A673 (cell line): Measurements from ENCODE around the gene KRTAP20-3. TPM values are rescaled to one million over a fixed set of nuclear protein-coding genes. Genes with fewer than 3 reads are reported as not detected.

Experiments
- BruUV-seq: library from RNA; stranded (reverse); fragments of 400-500 nt; replicated peaks from 2 replicates; lab custom pipeline; 2021; lab: Mats Ljungman, UMichigan
- CTCF ChIA-PET: fragments of 300-600 bp; sonication (Branson Sonifier 250); formaldehyde crosslinking; loops from one replicate; lab custom pipeline; 2022; ENCODE audit warnings: antibody characterized with exemption; lab: Charles Lee
- POLR2A ChIA-PET: fragments of 300-600 bp; sonication (Branson Sonifier 250); formaldehyde crosslinking; loops from one replicate; lab custom pipeline; 2022; ENCODE audit warnings: antibody characterized with exemption; ENCODE audit not compliant: low non-redundant PET; lab: Charles Lee
- DNase-seq: peaks from one replicate; pipeline ENCODE4 v3.0.0-alpha.2; 2015; ENCODE audit warnings: low spot score
- H3K27ac ChIP-seq: fragments of 200-600 bp; sonication (generic); 2 replicates; pipeline ENCODE4 v1.5.1; 2016; ENCODE audit warnings: mixed run types, low read depth, mild to moderate bottlenecking, mixed read lengths, antibody characterized with exemption, low read length; ENCODE audit not compliant: poor library complexity, severe bottlenecking
- H3K27me3 ChIP-seq: fragments of 200-600 bp; sonication (generic); replicated peaks from 2 replicates; pipeline ENCODE4 v1.6.1; 2017; ENCODE audit warnings: mixed run types, low read depth, mild to moderate bottlenecking, mixed read lengths, antibody characterized with exemption, low read length; ENCODE audit not compliant: insufficient read depth, poor library complexity
- H3K36me3 ChIP-seq: fragments of 200-600 bp; sonication (generic); 2 replicates; pipeline ENCODE4 v1.6.1; 2016; ENCODE audit warnings: mixed run types, mild to moderate bottlenecking, mixed read lengths, antibody characterized with exemption, low read length; ENCODE audit not compliant: insufficient read depth, poor library complexity, severe bottlenecking
- H3K4me1 ChIP-seq: fragments of 200-600 bp; sonication (generic); 2 replicates; pipeline ENCODE4 v1.6.1; 2017; ENCODE audit warnings: mixed run types, mild to moderate bottlenecking, mixed read lengths, antibody characterized with exemption, low read length; ENCODE audit not compliant: insufficient read depth, poor library complexity, severe bottlenecking
- H3K4me3 ChIP-seq: fragments of 200-600 bp; sonication (generic); 2 replicates; pipeline ENCODE4 v1.5.1; 2016; ENCODE audit warnings: low read depth, mixed run types, mild to moderate bottlenecking, mixed read lengths, low read length; ENCODE audit not compliant: poor library complexity, severe bottlenecking
- H3K9me3 ChIP-seq: fragments of 200-600 bp; sonication (generic); 2 replicates; pipeline ENCODE4 v1.6.1; 2016; ENCODE audit warnings: mixed run types, low read depth, mild to moderate bottlenecking, mixed read lengths, antibody characterized with exemption, low read length; ENCODE audit not compliant: poor library complexity, severe bottlenecking
- EZH2 ChIP-seq: fragments of 200-600 bp; sonication (generic); IDR thresholded peaks from 2 replicates; pipeline ENCODE4 v1.6.1; 2017; ENCODE audit warnings: borderline replicate concordance, low read depth, mild to moderate bottlenecking, mixed read lengths, antibody characterized with exemption, low read length; ENCODE audit not compliant: poor library complexity, severe bottlenecking
- intact Hi-C: fragments of 100-400 bp; cut with micrococcal nuclease; formaldehyde crosslinking; loops from one replicate; pipeline ENCODE4 v1.10.0; 2022; ENCODE audit not compliant: unreplicated experiment
- total RNA-seq: library from RNA; stranded (reverse); gene quantifications from 2 replicates; pipeline ENCODE4 v1.2.3, GENCODE V29; 2021
- TF ChIP-seq, protein P1 (sequence below): fragments of 300-800, 200-600 bp; sonication (generic); conservative IDR thresholded peaks from 2 replicates; pipeline ENCODE4 v1.5.1; 2017; ENCODE audit warnings: low read depth, mild to moderate bottlenecking, antibody characterized with exemption, low read length, moderate library complexity, mixed read lengths

Gene KRTAP20-3
- total RNA-seq, 1 experiment from 2014 or later, result not detected

GRCh38 chr21:30615199-30615598 lies 27.5 kb upstream of the KRTAP20-3 start:
- TF ChIP-seq EZH2, result no peak
- TF ChIP-seq, protein P1, sequence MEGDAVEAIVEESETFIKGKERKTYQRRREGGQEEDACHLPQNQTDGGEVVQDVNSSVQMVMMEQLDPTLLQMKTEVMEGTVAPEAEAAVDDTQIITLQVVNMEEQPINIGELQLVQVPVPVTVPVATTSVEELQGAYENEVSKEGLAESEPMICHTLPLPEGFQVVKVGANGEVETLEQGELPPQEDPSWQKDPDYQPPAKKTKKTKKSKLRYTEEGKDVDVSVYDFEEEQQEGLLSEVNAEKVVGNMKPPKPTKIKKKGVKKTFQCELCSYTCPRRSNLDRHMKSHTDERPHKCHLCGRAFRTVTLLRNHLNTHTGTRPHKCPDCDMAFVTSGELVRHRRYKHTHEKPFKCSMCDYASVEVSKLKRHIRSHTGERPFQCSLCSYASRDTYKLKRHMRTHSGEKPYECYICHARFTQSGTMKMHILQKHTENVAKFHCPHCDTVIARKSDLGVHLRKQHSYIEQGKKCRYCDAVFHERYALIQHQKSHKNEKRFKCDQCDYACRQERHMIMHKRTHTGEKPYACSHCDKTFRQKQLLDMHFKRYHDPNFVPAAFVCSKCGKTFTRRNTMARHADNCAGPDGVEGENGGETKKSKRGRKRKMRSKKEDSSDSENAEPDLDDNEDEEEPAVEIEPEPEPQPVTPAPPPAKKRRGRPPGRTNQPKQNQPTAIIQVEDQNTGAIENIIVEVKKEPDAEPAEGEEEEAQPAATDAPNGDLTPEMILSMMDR, result no peak
- BruUV-seq, result no TSS peak
- CTCF ChIA-PET, result no interaction called here

DNA sequence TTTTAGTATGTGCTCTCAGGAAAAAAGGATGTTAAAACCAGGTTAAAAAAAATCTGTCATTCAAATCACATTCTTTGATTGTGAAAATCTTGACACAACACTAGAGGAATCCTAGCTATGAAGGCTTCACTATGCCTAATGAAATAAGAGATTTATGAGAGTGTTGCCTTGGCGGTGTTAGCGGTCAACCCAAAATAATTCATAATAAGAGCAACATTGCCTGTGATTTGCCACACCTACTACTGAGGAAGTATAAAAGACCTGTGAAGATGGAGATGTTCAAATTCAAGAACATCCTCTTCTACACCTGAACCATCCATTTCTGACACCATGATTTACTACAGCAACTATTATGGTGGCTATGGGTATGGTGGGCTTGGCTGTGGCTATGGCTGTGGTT lies 26.5 kb upstream of the KRTAP20-3 start, which contains the start of gene KRTAP20-1:
Gene KRTAP20-1, plus strand, starts transcription at position 301 of the 400 bp plus-strand sequence. Its CDS starts 30 bp downstream, at position 331.
- H3K4me3 ChIP-seq, result no peak within 1 kb of the TSS
- ChIA-PET CTCF (no interaction called here), POLR2A (no interaction called here)
- H3K9me3 ChIP-seq, result no peaks in the 10 kb centered on the region
- no peak within 1 kb of the TSS for H3K27ac ChIP-seq
- H3K36me3 ChIP-seq, result no peaks in the 10 kb centered on the region
- no peak for DNase-seq
- intact Hi-C loops, result no loop called here
- no peaks in the 10 kb centered on the region for H3K27me3 ChIP-seq
- BruUV-seq, result no TSS peak
- no peak for TF ChIP-seq EZH2
- TF ChIP-seq, protein P1, result no peak
- H3K4me1 ChIP-seq, result no peaks in the 10 kb centered on the region

More at GRCh38 chr21:30615199-30615598, 27.5 kb upstream of the KRTAP20-3 start:
- no peaks in the 10 kb centered on the region for H3K9me3 ChIP-seq
- intact Hi-C loops, result no loop called here
- H3K27ac ChIP-seq, result no peak overlapping the region
- H3K4me1 ChIP-seq, result no peaks in the 10 kb centered on the region
- POLR2A ChIA-PET, result no interaction called here
- H3K36me3 ChIP-seq, result no peaks in the 10 kb centered on the region
- H3K4me3 ChIP-seq, result no peak overlapping the region
- no peak for DNase-seq
- no peaks in the 10 kb centered on the region for H3K27me3 ChIP-seq

DNA sequence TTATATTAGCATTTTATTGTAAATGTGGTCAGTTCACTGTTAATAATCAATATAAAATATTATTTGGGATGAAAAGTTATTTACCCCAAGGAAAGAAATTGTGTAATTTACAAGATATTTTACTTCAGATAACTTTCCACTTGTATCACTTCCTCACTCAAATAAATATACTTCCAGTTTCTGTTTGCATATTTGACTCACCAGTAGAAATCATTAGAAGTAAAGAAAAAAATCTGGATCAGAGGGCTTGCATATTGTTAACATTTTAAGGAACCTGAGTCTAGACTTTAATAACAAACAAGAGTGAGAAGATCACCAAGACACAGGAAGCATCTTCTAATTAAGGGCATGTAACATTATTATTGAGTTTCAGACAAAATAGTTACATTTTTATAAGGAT lies 22.6 kb upstream of the KRTAP20-3 start:
- Histone ChIP-seq H3K4me3 (no peak overlapping the region), H3K27me3 (no peaks in the 10 kb centered on the region), H3K27ac (no peak overlapping the region), H3K9me3 (no peaks in the 10 kb centered on the region), H3K4me1 (no peaks in the 10 kb centered on the region), H3K36me3 (no peaks in the 10 kb centered on the region)
- intact Hi-C loops, result no loop called here
- DNase-seq, result no peak
- POLR2A ChIA-PET, result no interaction called here
- CTCF ChIA-PET, result no interaction called here
- BruUV-seq, result no TSS peak
- TF ChIP-seq, protein P1, result no peak
- TF ChIP-seq EZH2, result no peak
